DMS114 treated with DMSO at 0.1 percent for 48 hours (cell line): Measurements from ENCODE around the gene MRPS27.

Experiments used
- DNase-seq: peaks from one replicate; lab custom pipeline; 2025; ENCODE audit not compliant: unreplicated experiment; lab: John Stamatoyannopoulos, UW

Gene MRPS27

GRCh38 chr5:72292411-72292810 lies 27.6 kb downstream of the MRPS27 start:
- no peak for DNase-seq

- no peak for DNase-seq
These were observed 28.4 kb downstream of the MRPS27 start for GRCh38 chr5:72291601-72292000.

GRCh38 chr5:72290356-72291133 lies 29.5 kb downstream of the MRPS27 start:
- DNase-seq = no peak

- DNase-seq = no peak
These were observed 31.1 kb downstream of the MRPS27 start for GRCh38 chr5:72288924-72289323.

- DNase-seq = no peak
These were observed 33.2 kb downstream of the MRPS27 start for GRCh38 chr5:72286798-72287197.

DNA sequence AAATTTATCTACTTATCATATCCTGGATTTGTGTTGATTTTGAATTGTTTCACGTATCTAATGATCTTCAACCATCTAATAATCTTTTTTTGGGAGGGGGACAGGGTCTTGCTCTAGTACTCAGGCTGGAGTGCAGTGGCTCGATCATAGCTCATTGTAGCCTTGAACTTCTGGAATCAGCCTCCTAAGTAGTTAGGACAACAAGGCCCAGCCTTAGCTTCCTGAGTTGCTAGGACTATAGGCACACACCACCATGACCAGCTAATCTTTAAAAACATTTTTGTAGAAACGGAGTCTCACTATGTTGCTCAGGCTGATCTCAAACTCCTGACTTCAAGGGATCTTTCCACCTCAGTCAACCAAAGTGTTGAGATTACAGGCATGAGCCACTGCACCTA lies 34.6 kb downstream of the MRPS27 start:
- DNase-seq = no peak

DNA sequence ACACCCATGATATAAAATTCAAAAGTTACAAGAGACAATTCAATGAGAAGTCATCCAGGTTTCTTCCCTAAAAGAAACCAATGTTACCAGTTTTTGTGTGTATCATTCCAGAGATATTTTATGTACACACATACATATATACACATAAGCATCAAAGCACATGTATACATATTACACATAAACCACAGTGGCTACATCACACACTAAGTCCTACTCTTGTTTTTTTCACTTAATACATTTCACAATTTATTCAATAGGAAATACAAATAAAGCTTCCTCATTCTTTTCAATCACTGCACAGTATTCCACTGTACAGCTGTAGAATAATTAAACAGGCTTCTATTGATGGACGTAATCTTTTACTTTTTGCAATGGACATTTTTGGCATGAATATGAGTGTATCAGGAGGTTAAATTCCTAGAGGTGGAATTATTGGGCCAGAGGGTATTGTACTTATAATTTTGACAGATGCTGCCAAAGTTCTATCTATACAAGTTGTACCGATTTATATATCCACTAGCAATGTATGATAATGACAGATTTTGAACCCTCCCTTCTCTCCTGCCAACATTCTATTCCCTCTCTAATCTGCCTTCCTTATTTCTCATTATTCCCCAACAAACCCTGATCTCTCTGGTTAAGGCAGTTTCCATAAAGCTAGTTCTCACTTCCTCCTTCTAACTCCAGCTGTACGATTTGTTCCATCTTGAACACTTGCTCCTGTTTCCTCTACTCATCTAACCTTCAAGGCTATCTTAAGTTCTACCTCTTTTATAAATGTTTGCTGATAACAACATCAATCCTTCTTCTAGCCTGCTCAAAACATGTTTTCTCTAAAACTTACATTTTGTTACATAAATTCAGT lies 35.2 kb downstream of the MRPS27 start:
- no peak for DNase-seq

DNA sequence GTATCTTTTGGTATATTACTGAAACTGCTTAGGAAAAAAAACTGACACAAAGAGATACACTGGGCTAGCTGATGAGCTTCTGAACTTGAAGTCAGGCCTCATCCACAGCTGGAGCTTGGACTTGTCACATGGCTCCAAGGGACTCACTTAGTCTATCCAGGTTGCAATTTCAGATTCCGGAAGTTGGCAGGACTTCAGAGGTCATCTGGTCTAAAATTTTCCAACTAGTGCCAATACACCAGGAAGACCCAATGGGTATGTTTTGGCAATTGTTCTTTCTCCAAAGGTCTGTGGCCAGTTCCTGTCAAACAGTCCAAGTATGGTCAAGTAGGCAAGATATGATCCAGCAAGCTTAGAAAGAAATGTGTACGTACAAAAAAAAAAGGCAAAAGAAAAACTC lies 36.7 kb downstream of the MRPS27 start:
- no peak for DNase-seq

DNA sequence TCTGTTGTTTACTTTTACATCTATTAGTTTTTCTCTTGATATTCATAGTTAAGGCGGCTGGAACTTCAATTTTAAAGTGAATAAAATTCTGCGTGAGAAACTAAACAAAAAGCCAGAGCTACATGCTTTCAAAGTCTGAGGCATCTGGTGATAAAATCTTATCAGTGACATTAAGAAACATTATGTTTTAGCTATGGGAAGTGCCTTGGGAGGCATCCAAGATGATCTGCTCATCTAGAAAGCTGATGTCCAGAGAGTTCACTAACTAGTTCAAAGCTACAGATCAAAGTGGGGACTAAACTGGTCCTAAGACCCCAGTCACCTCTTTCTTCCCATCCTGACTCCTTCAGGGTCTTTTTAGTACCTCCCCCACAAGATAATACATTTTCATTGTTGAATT lies 37.2 kb downstream of the MRPS27 start:
- no peak for DNase-seq

- DNase-seq = no peak
These were observed 38.1 kb downstream of the MRPS27 start for GRCh38 chr5:72281764-72282499.

DNA sequence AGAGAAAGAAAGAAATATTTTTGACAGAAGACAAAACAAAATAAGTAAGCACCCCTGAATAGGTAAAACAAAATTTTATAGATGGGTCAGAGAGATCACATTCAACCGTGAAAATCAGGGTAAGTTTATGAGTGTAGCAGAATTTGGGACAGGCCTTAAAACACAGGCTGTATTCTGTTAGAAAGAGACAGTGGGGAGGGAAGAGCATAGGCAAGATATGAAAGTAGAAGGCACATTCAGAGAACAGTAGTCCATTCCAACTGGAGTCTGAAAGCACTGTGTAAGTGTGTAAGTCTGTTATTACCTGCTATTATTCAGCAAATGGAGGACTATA lies 38.6 kb downstream of the MRPS27 start:
- no peak for DNase-seq

GRCh38 chr5:72280581-72281069 lies 39.4 kb downstream of the MRPS27 start:
- peak; percentile 27 for DNase-seq

GRCh38 chr5:72276219-72276752 lies 43.8 kb downstream of the MRPS27 start:
- no peak for DNase-seq

DNA sequence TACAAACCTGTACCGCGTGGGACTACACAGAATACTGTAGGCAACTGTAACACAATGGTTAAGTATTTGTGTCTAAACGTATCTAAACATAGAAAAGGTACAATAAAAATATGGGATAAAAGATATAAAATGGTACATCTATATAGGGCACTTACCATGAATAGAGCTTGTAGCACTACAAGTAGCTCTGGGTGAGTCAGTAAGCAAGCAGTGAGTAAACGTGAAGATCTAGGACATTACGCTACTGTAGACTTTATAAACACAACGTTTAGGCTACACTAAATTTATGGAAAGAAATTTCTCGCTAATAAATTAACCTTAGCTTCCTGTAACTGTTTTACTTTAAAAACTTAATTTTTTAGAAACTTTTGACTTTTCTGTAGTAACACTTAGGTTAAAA lies 46.5 kb downstream of the MRPS27 start:
- DNase-seq = no peak

DNA sequence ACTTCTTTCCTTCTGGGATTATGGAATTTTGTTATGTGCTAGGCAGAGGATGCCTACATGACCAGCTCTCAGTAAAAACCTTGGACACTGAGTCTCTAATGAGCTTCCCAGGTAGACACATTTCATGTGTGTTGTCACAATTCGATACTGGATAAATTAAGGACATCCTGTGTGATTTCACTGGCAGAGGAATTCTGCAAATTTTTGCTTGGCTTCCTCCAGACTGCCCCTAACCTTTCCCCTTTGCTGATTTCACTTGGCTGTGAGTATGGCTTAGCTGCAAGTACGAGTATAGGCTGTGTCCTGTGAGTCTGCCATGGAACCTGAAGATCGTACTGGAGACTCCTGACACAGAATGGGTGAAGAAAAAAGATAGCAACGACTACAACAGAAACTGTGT lies 47.6 kb downstream of the MRPS27 start:
- no peak for DNase-seq

DNA sequence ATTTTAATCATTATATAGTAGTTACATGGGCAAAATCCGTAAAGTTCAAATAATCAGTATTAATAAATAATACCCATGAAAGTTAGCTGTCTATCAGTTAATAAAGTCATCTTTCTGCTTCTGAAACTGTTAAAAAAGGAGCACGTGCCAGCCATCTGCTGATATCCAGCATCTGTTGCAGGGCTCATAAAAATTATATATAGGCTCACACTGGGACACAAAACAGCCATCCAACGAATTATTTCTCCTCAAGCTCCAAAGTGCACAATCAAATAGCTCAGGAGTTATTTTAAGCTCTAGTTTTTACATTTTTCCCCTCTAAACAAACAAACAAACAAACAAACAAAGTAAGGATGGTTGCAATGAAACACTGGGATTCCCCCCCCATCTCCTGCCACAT lies 48.3 kb downstream of the MRPS27 start:
- DNase-seq = no peak

DNA sequence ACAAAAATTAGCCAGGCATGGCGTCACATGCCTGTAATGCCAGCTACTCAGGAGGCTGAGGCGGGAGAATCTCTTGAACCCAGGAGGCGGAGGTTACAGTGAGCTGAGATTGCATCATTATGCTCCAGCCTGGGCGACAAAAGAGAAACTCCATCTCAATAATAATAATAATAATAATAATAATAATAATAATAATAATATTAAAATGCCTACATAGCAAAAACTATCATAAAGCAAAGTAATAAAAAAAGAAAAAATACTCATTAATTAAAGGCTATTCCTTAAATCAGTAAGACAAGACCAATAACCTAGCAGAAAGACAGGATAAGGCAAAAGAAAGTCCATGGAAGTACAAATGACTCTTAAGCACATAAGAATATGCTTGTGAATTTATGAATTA lies 50.0 kb downstream of the MRPS27 start:
- no peak for DNase-seq

- no peak for DNase-seq
These were observed 50.6 kb downstream of the MRPS27 start for GRCh38 chr5:72269411-72269780.

GRCh38 chr5:72268753-72269410 lies 51.2 kb downstream of the MRPS27 start:
- DNase-seq = no peak

DNA sequence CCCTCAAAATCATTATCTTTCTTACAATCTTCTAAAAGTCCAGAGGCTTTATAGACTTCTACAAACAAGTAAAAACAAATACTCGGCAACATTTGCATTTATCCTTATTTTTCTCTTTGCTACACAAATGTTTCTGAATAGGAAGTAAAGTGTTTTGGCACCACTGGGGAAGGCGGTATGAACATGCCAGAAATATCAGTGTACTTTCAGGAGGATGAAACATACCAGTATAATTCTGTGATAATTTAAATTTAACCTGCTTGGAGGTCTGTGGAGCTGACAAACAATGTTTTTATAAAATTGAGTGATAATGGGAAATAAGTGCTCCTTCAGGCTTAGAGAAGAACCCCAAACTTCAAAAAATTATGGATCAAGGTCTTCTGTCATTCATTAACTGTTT lies 51.8 kb downstream of the MRPS27 start:
- no peak for DNase-seq

- DNase-seq = no peak
These were observed 52.4 kb downstream of the MRPS27 start for GRCh38 chr5:72267685-72268084.
